Fibroblast of peridontal ligament (primary cell): ENCODE measurements around the gene VIT.
"Not testable (repeated sequence)": the region's sequence is repeated elsewhere in the genome, so short reads cannot be mapped to it uniquely, and the experiment has no call there.

Source experiments
- DNase-seq: peaks from one replicate; pipeline ENCODE4 v3.0.0-alpha.2; 2010; ENCODE audit errors: extremely low read depth

Gene VIT

GRCh38 chr2:36677996-36678605 lies 18.4 kb upstream of the VIT start:
- no peak for DNase-seq

GRCh38 chr2:36678856-36679255 lies 17.7 kb upstream of the VIT start:
- no peak for DNase-seq

- DNase-seq: peak; percentile 51
Measured at GRCh38 chr2:36680012-36680411, 16.5 kb upstream of the VIT start.

- DNase-seq: no peak
Measured at GRCh38 chr2:36682562-36682961, 13.9 kb upstream of the VIT start.

GRCh38 chr2:36683002-36683401 lies 13.5 kb upstream of the VIT start:
- DNase-seq: no peak

- DNase-seq: not testable (repeated sequence)
Measured at GRCh38 chr2:36688291-36688690, 8.2 kb upstream of the VIT start.

- DNase-seq: not testable (repeated sequence)
Measured at GRCh38 chr2:36689013-36689412, 7.5 kb upstream of the VIT start.

- no peak for DNase-seq
Measured at GRCh38 chr2:36692121-36692520, 4.4 kb upstream of the VIT start.

- no peak for DNase-seq
Measured at GRCh38 chr2:36693825-36694224, 2.7 kb upstream of the VIT start.

- DNase-seq: peak; percentile 75
Measured at GRCh38 chr2:36695746-36696415, 626 bp upstream of the VIT start.

GRCh38 chr2:36697424-36698066 lies 1.0 kb downstream of the VIT start:
- DNase-seq: peak; percentile 74

- peak; percentile 46 for DNase-seq
Measured at GRCh38 chr2:36698993-36699392, 2.5 kb downstream of the VIT start.

- DNase-seq: no peak
Measured at GRCh38 chr2:36700311-36700710, 3.8 kb downstream of the VIT start.

GRCh38 chr2:36701391-36701795 lies 4.9 kb downstream of the VIT start:
- no peak for DNase-seq

GRCh38 chr2:36701918-36702317 lies 5.4 kb downstream of the VIT start:
- no peak for DNase-seq

- no peak for DNase-seq
Measured at GRCh38 chr2:36702781-36703180, 6.3 kb downstream of the VIT start.

- peak; percentile 58 for DNase-seq
Measured at GRCh38 chr2:36704475-36705150, 8.1 kb downstream of the VIT start.

- DNase-seq: peak; percentile 76
Measured at GRCh38 chr2:36705326-36706020, 9.0 kb downstream of the VIT start.

GRCh38 chr2:36706021-36706876 lies 9.7 kb downstream of the VIT start:
- peak; percentile 44 for DNase-seq

GRCh38 chr2:36707050-36707449 lies 10.5 kb downstream of the VIT start:
- peak; percentile 69 for DNase-seq
